Neutrophil (primary cell): ENCODE measurements around the gene SPRED2.
"Not testable (repeated sequence)": the region's sequence is repeated elsewhere in the genome, so short reads cannot be mapped to it uniquely, and the experiment has no call there.

Experiments used
- H3K27ac ChIP-seq: fragments of 200-600 bp; sonication (generic); 2 replicates; pipeline ENCODE4 v1.5.1; 2016; ENCODE audit warnings: mild to moderate bottlenecking, moderate library complexity
- H3K27me3 ChIP-seq: fragments of 200-600 bp; sonication (generic); 2 replicates; pipeline ENCODE4 v1.6.0; 2016; ENCODE audit warnings: mild to moderate bottlenecking
- H3K36me3 ChIP-seq: fragments of 200-600 bp; sonication (generic); 2 replicates; pipeline ENCODE4 v1.5.1; 2017
- H3K4me1 ChIP-seq, 2 experiments: fragments of 200-600 bp in 1 of 2; sonication (generic) in 1 of 2; 1 replicate in 1 of 2; 2 replicates in 1 of 2; pipeline versions ENCODE4 v1.5.1 to v1.6.1; 2013 to 2016; ENCODE audit warnings: low read depth in 1 of 2, low read length in 1 of 2, mild to moderate bottlenecking in 1 of 2, moderate library complexity in 1 of 2; ENCODE audit not compliant: control insufficient read depth in 1 of 2, insufficient read depth in 1 of 2
- H3K4me3 ChIP-seq, 2 experiments: fragments of 200-600 bp in 1 of 2; sonication (generic) in 1 of 2; 1 replicate in 1 of 2; 2 replicates in 1 of 2; pipeline ENCODE4 v1.5.1; 2013 to 2016; ENCODE audit warnings: low read depth in 1 of 2, low read length in 1 of 2, mild to moderate bottlenecking in 1 of 2, moderate library complexity in 1 of 2
- H3K9me3 ChIP-seq: fragments of 200-600 bp; sonication (generic); 2 replicates; pipeline ENCODE4 v1.5.1; 2016
- TF ChIP-seq, protein P1 (sequence below): fragments of 200-600 bp; sonication (generic); IDR thresholded peaks from 2 replicates; pipeline ENCODE4 v1.5.1; 2016; ENCODE audit warnings: antibody characterized with exemption

SPRED2 gene

GRCh38 chr2:65319674-65320041 is 112.7 kb downstream of the SPRED2 start:
- Histone ChIP-seq H3K4me1 (no peaks in the 10 kb centered on the region), H3K9me3 (no peaks in the 10 kb centered on the region), H3K36me3 (peaks cover 7% of the 10 kb centered on the region), H3K4me3 (no peak overlapping the region), H3K27ac (no peak overlapping the region), H3K27me3 (no peaks in the 10 kb centered on the region)
- TF ChIP-seq, protein P1, sequence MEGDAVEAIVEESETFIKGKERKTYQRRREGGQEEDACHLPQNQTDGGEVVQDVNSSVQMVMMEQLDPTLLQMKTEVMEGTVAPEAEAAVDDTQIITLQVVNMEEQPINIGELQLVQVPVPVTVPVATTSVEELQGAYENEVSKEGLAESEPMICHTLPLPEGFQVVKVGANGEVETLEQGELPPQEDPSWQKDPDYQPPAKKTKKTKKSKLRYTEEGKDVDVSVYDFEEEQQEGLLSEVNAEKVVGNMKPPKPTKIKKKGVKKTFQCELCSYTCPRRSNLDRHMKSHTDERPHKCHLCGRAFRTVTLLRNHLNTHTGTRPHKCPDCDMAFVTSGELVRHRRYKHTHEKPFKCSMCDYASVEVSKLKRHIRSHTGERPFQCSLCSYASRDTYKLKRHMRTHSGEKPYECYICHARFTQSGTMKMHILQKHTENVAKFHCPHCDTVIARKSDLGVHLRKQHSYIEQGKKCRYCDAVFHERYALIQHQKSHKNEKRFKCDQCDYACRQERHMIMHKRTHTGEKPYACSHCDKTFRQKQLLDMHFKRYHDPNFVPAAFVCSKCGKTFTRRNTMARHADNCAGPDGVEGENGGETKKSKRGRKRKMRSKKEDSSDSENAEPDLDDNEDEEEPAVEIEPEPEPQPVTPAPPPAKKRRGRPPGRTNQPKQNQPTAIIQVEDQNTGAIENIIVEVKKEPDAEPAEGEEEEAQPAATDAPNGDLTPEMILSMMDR, result no peak

DNA sequence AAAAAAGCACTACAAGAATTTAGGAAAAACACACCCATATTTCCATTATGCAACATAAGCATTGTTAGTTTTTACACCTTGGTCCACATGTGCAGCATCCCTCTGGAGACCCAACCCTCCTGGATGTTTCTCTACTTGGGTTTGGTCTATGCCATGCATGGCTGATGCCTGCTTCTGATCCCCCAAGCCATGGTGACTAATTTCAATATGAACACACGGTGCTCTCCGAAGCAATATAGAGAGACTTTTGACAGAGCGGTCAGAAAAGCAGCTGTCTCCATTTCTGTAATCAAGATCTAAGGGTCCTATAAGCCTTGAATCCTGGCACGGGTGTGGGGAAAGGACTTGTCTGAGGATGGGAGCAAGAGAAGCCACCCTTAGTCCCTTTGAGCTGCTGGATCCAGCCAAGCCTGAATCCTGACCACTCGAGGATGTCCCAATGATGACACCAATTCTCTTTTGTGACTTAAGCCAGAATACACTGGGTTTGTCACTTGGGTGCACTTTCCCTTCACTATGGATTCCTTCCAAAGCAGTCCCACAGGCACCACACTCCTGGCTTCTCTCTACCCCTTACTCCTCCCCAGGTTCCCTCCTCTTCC is 113.2 kb downstream of the SPRED2 start:
- no peaks in the 10 kb centered on the region for H3K27me3 ChIP-seq
- H3K4me1 ChIP-seq, result no peaks in the 10 kb centered on the region
- H3K4me3 ChIP-seq, result no peak overlapping the region
- H3K9me3 ChIP-seq, result no peaks in the 10 kb centered on the region
- peaks cover 7% of the 10 kb centered on the region for H3K36me3 ChIP-seq
- H3K27ac ChIP-seq, result no peak overlapping the region
- TF ChIP-seq, protein P1, result no peak

DNA sequence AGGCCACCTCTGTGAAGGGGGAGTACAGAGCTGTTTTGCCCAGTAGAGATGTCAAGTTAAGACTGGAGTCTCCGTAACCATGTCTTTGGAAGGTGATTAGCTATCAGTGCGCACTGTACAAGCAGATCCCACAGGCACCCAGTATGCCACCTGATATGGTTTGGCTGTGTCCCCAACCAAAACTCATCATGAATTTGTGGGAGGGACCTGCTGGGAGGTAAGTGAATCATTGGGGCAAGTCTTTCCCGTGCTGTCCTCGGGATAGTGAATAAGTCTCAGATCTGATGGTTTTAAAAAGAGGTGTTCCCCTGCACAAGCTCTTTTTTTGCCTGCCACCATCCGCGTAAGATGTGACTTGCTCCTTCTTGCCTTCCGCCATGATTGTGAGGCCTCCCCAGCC is 114.6 kb downstream of the SPRED2 start:
- no peaks in the 10 kb centered on the region for H3K27me3 ChIP-seq
- no peaks in the 10 kb centered on the region for H3K9me3 ChIP-seq
- H3K4me3 ChIP-seq, result no peak overlapping the region
- H3K4me1 ChIP-seq, result no peaks in the 10 kb centered on the region
- H3K27ac ChIP-seq, result no peak overlapping the region
- TF ChIP-seq, protein P1, result no peak
- peaks cover 17% of the 10 kb centered on the region for H3K36me3 ChIP-seq

DNA sequence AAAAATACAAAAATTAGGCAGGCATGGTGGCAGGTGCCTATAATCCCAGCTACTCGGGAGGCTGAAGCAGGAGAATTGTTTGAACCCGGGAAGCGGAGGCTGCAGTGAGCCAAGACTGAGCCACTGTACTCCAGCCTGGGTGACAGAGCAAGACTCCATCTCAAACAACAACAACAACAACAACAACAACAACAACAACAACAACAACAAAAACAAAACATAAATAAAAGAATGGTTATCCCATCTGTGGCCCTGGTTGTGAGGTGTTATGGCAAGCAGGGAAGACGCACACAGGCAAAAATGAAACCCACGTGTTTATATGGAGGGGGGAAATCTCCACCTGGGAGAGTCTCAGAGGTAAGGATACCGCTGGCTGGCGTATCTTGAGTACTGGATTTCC is 115.0 kb downstream of the SPRED2 start:
- H3K9me3 ChIP-seq, H3K27me3 ChIP-seq, H3K4me1 ChIP-seq, H3K4me3 ChIP-seq, H3K27ac ChIP-seq: not testable (repeated sequence)
- peaks cover 17% of the 10 kb centered on the region for H3K36me3 ChIP-seq

DNA sequence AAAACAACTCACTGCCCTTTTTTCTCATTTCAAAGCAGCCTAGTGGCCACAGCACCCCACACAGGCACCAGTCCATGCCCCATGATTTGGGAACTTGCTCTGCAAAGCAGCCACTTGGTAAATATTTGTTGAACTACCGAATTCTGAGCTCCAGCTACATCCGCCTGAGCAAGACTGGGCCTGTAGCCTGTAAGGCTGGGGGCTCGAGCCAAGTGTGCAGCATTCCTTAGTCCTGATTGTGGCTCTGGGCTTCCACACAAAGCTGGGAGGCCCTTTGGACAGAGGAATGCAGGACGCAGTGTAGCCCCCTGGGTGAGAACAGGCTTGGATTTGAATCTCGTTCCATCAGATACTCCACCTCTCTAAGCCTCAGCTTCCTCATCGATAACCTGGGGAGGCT is 116.3 kb downstream of the SPRED2 start:
- Histone ChIP-seq H3K36me3 (peaks cover 17% of the 10 kb centered on the region), H3K9me3 (no peaks in the 10 kb centered on the region), H3K27me3 (no peaks in the 10 kb centered on the region), H3K27ac (no peak overlapping the region), H3K4me1 (peaks cover 0 to 4% of the 10 kb centered on the region in 2 experiments), H3K4me3 (no peak overlapping the region)
- TF ChIP-seq, protein P1, result no peak

GRCh38 chr2:65314801-65315441 is 117.5 kb downstream of the SPRED2 start:
- no peaks in the 10 kb centered on the region for H3K9me3 ChIP-seq
- no peak overlapping the region for H3K4me3 ChIP-seq
- no peak overlapping the region for H3K27ac ChIP-seq
- TF ChIP-seq, protein P1, result no peak
- H3K4me1 ChIP-seq, result peaks cover 0 to 4% of the 10 kb centered on the region in 2 experiments
- H3K36me3 ChIP-seq, result peaks cover 17% of the 10 kb centered on the region
- no peaks in the 10 kb centered on the region for H3K27me3 ChIP-seq
